ENCODE results near the gene RPA3. TPM values are rescaled to one million over a fixed set of nuclear protein-coding genes. Genes with fewer than 3 reads are reported as not detected.

The RPA3 gene
- polyA plus RNA-seq (ENCODE audit: insufficient read length in 3 of 3): 10 to 100 TPM; 49.2 to 76.5 (median 62.0) TPM
- long read RNA-seq, donor 1, partial matches to known transcripts: 37 of 39 reads
- long read RNA-seq, donor 1, other reads (novel, unspliced or antisense): 0 of 39 reads
- long read RNA-seq, donor 2, partial matches to known transcripts: 38 of 38 reads
- long read RNA-seq, donor 2, other reads (novel, unspliced or antisense): 0 of 38 reads
- long read RNA-seq, donor 3, partial matches to known transcripts: 87 of 95 reads
- long read RNA-seq, donor 3, other reads (novel, unspliced or antisense): 7 of 95 reads
- long read RNA-seq, donor 4, partial matches to known transcripts: 30 of 32 reads
- long read RNA-seq, donor 4, other reads (novel, unspliced or antisense): 0 of 32 reads
- long read RNA-seq, donor 5: 0 reads
- long read RNA-seq, donor 6, partial matches to known transcripts: 85 of 88 reads
- long read RNA-seq, donor 6, other reads (novel, unspliced or antisense): 0 of 88 reads
- long read RNA-seq, donor 7, partial matches to known transcripts: 47 of 50 reads
- long read RNA-seq, donor 7, other reads (novel, unspliced or antisense): 0 of 50 reads
- long read RNA-seq, donor 8: 0 reads
- long read RNA-seq, donor 9, partial matches to known transcripts: 44 of 45 reads
- long read RNA-seq, donor 9, other reads (novel, unspliced or antisense): 0 of 45 reads
- long read RNA-seq, donor 10, partial matches to known transcripts: 38 of 41 reads
- long read RNA-seq, donor 10, other reads (novel, unspliced or antisense): 0 of 41 reads
- long read RNA-seq, donor 11, partial matches to known transcripts: 17 of 19 reads
- long read RNA-seq, donor 11, other reads (novel, unspliced or antisense): 0 of 19 reads
- long read RNA-seq, donor 12, partial matches to known transcripts: 21 of 23 reads
- long read RNA-seq, donor 12, other reads (novel, unspliced or antisense): 0 of 23 reads
- long read RNA-seq, donor 13: 0 reads
- long read RNA-seq, donor 14, partial matches to known transcripts: 94 of 95 reads
- long read RNA-seq, donor 14, other reads (novel, unspliced or antisense): 0 of 95 reads
- long read RNA-seq, donor 15, partial matches to known transcripts: 25 of 26 reads
- long read RNA-seq, donor 15, other reads (novel, unspliced or antisense): 0 of 26 reads
- long read RNA-seq, donor 16, transcript RPA3-207 (2 exons, 641 nt): major isoform, 5 of 131 reads
- long read RNA-seq, donor 16, partial matches to known transcripts: 106 of 131 reads
- long read RNA-seq, donor 16, other reads (novel, unspliced or antisense): 17 of 131 reads

GRCh38 chr7:7718492-7718891 is at the start of gene RPA3:
Gene RPA3, minus strand, starts transcription at chr7:7718607. Its CDS starts 78,189 bp downstream, at chr7:7640418.
- no peak for DNase-seq (ENCODE audit: extremely low read depth in 1 of 11, low read depth in 9 of 11, low spot score in 4 of 11)

- DNase-seq (ENCODE audit: extremely low read depth in 1 of 11, low read depth in 9 of 11, low spot score in 4 of 11): no peak
Measured at GRCh38 chr7:7766671-7767070, 48.3 kb upstream of the RPA3 start.

- DNase-seq (ENCODE audit: extremely low read depth in 1 of 11, low read depth in 9 of 11, low spot score in 4 of 11): no peak
Measured at GRCh38 chr7:7765422-7765821, 47.0 kb upstream of the RPA3 start.

- DNase-seq (ENCODE audit: extremely low read depth in 1 of 11, low read depth in 9 of 11, low spot score in 4 of 11): no peak
Measured at GRCh38 chr7:7764520-7765396, 46.4 kb upstream of the RPA3 start.

DNA sequence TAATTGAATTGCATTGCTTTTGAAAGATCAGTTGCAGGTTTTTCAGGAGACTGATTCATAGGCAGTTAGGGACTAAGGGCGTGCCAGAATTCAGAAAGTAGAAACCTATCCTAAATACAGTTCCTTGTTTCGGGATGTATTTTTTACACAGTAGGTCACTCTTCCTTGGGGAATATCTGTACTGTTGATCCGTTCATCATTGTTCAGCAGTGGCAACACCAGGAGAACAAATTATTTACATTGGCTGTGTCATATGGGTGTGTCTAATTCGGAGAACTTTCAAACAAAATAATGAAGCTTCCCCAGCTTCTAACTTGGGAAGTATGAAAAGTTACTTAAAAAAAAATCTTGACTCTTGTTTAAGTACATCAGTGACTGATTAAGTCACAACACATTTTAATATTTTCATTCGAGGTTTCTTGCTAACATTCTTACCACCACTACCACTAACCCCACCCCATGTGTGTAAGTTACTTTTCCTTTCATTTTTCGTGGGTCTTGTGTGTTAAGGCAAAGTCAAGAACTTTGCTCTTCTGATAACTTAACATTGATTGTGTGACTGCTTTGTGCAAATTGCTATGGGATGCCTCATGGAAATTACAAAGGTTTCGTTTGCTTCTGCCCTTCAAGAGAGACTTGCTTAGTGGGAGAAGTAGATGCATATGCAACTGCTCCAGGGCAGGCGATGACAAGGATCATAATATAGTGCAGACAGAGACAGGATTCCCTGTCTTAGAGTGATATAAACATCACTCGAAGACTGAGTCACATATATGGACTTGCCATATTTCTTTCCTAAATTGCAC is 43.8 kb upstream of the RPA3 start:
- DNase-seq (ENCODE audit: extremely low read depth in 1 of 11, low read depth in 9 of 11, low spot score in 4 of 11): no peak

- peak in 2 of 11 donors; percentile 18 to 27 for DNase-seq (ENCODE audit: extremely low read depth in 1 of 11, low read depth in 9 of 11, low spot score in 4 of 11)
Measured at GRCh38 chr7:7761340-7761973, 43.0 kb upstream of the RPA3 start.

GRCh38 chr7:7757576-7757975 is 39.2 kb upstream of the RPA3 start:
- DNase-seq (ENCODE audit: extremely low read depth in 1 of 11, low read depth in 9 of 11, low spot score in 4 of 11): no peak

- no peak for DNase-seq (ENCODE audit: extremely low read depth in 1 of 11, low read depth in 9 of 11, low spot score in 4 of 11)
Measured at GRCh38 chr7:7756577-7756976, 38.2 kb upstream of the RPA3 start.

DNA sequence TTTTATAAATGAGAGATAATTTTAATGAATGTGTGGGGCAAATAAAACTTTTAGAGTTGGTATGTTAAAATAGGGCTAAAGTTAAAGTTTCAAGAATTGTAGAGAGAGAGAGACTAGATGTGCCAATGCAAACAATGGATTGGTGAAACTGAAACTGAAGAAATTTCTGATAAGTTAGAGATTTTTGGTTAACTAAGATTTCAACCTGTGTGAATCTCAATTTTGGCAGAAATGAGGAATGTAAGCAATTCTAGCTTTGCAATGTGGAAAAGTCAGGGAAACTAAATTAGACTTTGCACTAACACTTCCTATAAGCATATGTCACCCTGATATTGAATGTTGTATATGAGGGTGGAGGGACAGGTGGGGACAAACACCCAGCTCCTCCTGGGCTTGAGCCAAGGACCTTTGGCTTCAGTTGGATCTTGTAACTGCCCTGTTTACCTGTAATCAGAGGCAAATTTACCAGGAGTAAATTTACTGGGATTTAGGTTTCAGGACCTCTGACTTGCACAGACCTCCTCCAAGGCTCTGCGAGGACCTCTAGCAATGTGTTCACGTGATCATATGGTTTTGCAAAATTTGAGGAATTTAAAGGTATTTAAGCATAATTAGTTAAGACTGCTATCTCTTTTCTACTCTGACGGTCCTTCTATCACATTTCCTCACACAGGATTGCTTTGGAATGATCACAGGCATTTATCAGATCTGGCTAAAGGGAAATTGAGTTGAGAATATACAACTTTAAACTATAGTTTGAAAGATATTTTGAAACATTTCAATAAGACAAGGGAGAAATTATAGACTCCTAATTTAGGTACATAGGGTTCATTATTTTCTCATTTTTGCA is 33.1 kb upstream of the RPA3 start:
- DNase-seq (ENCODE audit: extremely low read depth in 1 of 11, low read depth in 9 of 11, low spot score in 4 of 11): no peak

DNA sequence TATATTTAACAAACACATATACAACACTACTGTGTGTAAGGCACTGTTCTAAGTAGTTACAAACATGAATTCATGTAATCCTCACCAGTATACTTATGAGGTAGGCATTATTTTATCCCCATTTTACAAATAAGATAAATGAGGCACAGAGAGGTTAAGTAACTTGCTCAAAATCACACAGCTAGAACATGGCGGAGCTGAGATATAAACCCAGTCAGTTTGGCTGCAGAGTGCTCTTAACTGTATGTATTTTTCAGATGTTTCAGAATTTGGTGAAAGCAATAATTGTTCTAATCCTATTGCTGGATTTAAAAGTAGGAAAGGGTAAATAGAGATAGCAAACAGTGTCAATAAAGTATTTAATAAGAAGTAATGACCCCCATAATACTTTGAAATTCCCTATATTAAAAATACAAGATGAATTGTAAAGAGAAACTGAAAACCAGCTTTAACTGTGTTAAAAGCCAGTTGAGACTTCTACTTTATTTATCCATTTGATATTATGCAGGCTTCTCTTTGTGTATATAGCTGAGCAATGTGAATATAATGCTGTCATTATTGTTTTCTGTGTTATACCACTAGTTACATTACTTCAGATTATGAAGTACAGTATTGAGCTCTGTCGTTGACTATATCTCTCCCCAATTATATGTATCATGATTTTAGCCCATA is 32.3 kb upstream of the RPA3 start:
- no peak for DNase-seq (ENCODE audit: extremely low read depth in 1 of 11, low read depth in 9 of 11, low spot score in 4 of 11)

GRCh38 chr7:7746458-7746857 is 28.1 kb upstream of the RPA3 start:
- DNase-seq (ENCODE audit: extremely low read depth in 1 of 11, low read depth in 9 of 11, low spot score in 4 of 11): no peak

DNA sequence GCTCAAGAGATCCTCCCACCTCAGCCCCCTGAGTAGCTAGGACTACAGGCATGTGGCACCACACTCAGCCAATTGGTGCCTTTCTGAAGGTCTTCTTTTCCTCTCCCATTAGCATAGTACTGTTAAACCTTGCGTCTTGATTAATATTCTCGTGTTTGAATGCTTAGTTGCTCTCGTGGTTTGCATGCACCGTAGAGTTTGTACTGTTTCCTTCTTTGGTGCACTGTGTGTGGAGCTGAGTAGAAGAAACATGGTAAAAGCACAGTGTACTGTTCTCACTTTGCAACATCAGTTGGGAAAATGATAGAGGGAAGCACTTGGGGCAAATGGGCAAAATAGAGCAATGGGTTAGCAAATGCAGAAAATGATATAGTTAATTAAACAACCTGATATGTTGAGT is 27.6 kb upstream of the RPA3 start:
- DNase-seq (ENCODE audit: extremely low read depth in 1 of 11, low read depth in 9 of 11, low spot score in 4 of 11): no peak

DNA sequence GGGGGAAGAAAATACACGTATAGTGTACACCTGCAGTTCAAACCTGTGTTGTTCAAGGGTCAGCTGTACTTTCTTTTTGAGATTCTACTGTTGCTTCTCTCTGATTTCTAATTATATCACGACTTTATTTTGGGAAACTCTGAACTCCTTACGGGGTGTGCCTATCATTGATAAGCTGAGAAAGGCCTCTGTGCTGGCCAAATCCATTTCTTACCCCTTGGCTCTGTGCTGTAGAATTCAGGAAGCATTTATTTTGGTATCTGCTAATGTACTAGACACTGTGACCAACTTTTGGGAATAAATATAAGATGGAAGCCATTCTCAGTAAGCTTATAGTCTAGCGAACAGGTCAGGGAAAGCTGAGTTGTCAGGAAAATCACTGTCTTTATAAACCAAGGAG is 26.9 kb upstream of the RPA3 start:
- no peak for DNase-seq (ENCODE audit: extremely low read depth in 1 of 11, low read depth in 9 of 11, low spot score in 4 of 11)

DNA sequence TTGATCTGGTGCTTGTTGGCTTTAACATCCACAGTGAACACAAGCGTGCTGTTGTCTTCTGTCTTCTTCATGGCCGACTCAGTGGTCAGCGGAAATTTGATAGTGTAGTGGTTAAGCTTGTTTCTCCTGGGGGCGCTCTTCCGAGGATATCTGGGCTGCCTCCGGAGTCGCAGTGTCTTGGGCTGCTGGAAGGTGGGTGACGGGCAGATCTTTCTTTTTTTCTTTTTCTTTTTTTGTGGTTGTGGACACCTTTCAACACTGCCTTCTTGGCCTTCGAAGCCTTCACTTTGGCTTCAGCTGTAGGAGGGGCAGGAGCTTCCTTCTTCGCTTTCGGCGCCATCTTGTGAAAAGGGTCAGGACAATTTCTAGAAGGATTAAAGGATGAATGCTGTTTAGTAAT is 23.8 kb upstream of the RPA3 start:
- DNase-seq (ENCODE audit: extremely low read depth in 1 of 11, low read depth in 9 of 11, low spot score in 4 of 11): no peak

GRCh38 chr7:7740037-7740355 is 21.6 kb upstream of the RPA3 start:
- no peak for DNase-seq (ENCODE audit: extremely low read depth in 1 of 11, low read depth in 9 of 11, low spot score in 4 of 11)
